Measurements from ENCODE around the gene CR2.
"Not testable (repeated sequence)": the region's sequence is repeated elsewhere in the genome, so short reads cannot be mapped to it uniquely, and the experiment has no call there.

CR2 gene

GRCh38 chr1:207428783-207429182 is 25.3 kb upstream of the CR2 start:
- no peak for TF ChIP-seq CTCF (IDR thresholded peaks at IDR 0.05)
- Histone ChIP-seq H3K27ac (no peak overlapping the region), H3K4me2 (ENCODE audit: low read length) (no peak overlapping the region)

GRCh38 chr1:207429963-207430362 is 24.2 kb upstream of the CR2 start:
- Histone ChIP-seq H3K4me3 (ENCODE audit: low read depth, low read length) (no peak overlapping the region), H3K4me2 (ENCODE audit: low read length) (no peak overlapping the region), H3K27ac (no peak overlapping the region), H3K9ac (no peak overlapping the region), H3K4me1 (no peaks in the 10 kb centered on the region), H3K9me3 (ENCODE audit: control insufficient read depth, low read length) (no peaks in the 10 kb centered on the region), H3K79me2 (no peaks in the 10 kb centered on the region), H3K36me3 (ENCODE audit: control insufficient read depth, insufficient read depth, low read length) (no peaks in the 10 kb centered on the region), H3K27me3 (ENCODE audit: control insufficient read depth, insufficient read depth, low read length) (no peaks in the 10 kb centered on the region), H2AFZ (no peak overlapping the region)
- no peak for TF ChIP-seq CTCF (IDR thresholded peaks at IDR 0.05)

More at GRCh38 chr1:207428783-207429182, 25.3 kb upstream of the CR2 start:
- Histone ChIP-seq H3K9me3 (ENCODE audit: control insufficient read depth, low read length) (no peaks in the 10 kb centered on the region), H2AFZ (no peak overlapping the region), H3K79me2 (no peaks in the 10 kb centered on the region), H3K4me1 (no peaks in the 10 kb centered on the region), H3K36me3 (ENCODE audit: control insufficient read depth, insufficient read depth, low read length) (no peaks in the 10 kb centered on the region), H3K4me3 (ENCODE audit: low read depth, low read length) (no peak overlapping the region), H3K27me3 (ENCODE audit: control insufficient read depth, insufficient read depth, low read length) (no peaks in the 10 kb centered on the region), H3K9ac (no peak overlapping the region)

- H3K27me3 ChIP-seq (ENCODE audit: control insufficient read depth, insufficient read depth, low read length) = no peaks in the 10 kb centered on the region
- H2AFZ ChIP-seq = no peak overlapping the region
- no peak overlapping the region for H3K4me2 ChIP-seq (ENCODE audit: low read length)
- no peaks in the 10 kb centered on the region for H3K4me1 ChIP-seq
- H3K36me3 ChIP-seq (ENCODE audit: control insufficient read depth, insufficient read depth, low read length) = no peaks in the 10 kb centered on the region
- no peak for TF ChIP-seq CTCF (IDR thresholded peaks at IDR 0.05)
- H3K79me2 ChIP-seq = no peaks in the 10 kb centered on the region
- H3K4me3 ChIP-seq (ENCODE audit: low read depth, low read length) = no peak overlapping the region
- H3K9ac ChIP-seq = no peak overlapping the region
- H3K9me3 ChIP-seq (ENCODE audit: control insufficient read depth, low read length) = no peaks in the 10 kb centered on the region
- no peak overlapping the region for H3K27ac ChIP-seq
Observed at GRCh38 chr1:207430602-207431001, 23.5 kb upstream of the CR2 start.

GRCh38 chr1:207431508-207431907 is 22.6 kb upstream of the CR2 start:
- no peaks in the 10 kb centered on the region for H3K79me2 ChIP-seq
- no peaks in the 10 kb centered on the region for H3K9me3 ChIP-seq (ENCODE audit: control insufficient read depth, low read length)
- no peaks in the 10 kb centered on the region for H3K36me3 ChIP-seq (ENCODE audit: control insufficient read depth, insufficient read depth, low read length)
- H2AFZ ChIP-seq = no peak overlapping the region
- H3K4me2 ChIP-seq (ENCODE audit: low read length) = no peak overlapping the region
- H3K4me3 ChIP-seq (ENCODE audit: low read depth, low read length) = no peak overlapping the region
- H3K27ac ChIP-seq = no peak overlapping the region
- H3K27me3 ChIP-seq (ENCODE audit: control insufficient read depth, insufficient read depth, low read length) = no peaks in the 10 kb centered on the region
- H3K4me1 ChIP-seq = no peaks in the 10 kb centered on the region
- no peak overlapping the region for H3K9ac ChIP-seq
- TF ChIP-seq CTCF (IDR thresholded peaks at IDR 0.05) = no peak

GRCh38 chr1:207433435-207433834 is 20.7 kb upstream of the CR2 start:
- TF ChIP-seq CTCF (IDR thresholded peaks at IDR 0.05) = no peak
- Histone ChIP-seq H3K9me3 (ENCODE audit: control insufficient read depth, low read length) (no peaks in the 10 kb centered on the region), H3K27me3 (ENCODE audit: control insufficient read depth, insufficient read depth, low read length) (no peaks in the 10 kb centered on the region), H3K4me1 (no peaks in the 10 kb centered on the region), H3K36me3 (ENCODE audit: control insufficient read depth, insufficient read depth, low read length) (no peaks in the 10 kb centered on the region), H3K9ac (no peak overlapping the region), H3K27ac (no peak overlapping the region), H2AFZ (no peak overlapping the region), H3K4me2 (ENCODE audit: low read length) (no peak overlapping the region), H3K4me3 (ENCODE audit: low read depth, low read length) (no peak overlapping the region), H3K79me2 (no peaks in the 10 kb centered on the region)

- not testable (repeated sequence) for H3K4me3 ChIP-seq (ENCODE audit: low read depth, low read length); H3K4me1 ChIP-seq; H3K79me2 ChIP-seq; H3K4me2 ChIP-seq (ENCODE audit: low read length); H3K9ac ChIP-seq; H3K27me3 ChIP-seq (ENCODE audit: control insufficient read depth, insufficient read depth, low read length); H3K9me3 ChIP-seq (ENCODE audit: control insufficient read depth, low read length); H3K36me3 ChIP-seq (ENCODE audit: control insufficient read depth, insufficient read depth, low read length); H2AFZ ChIP-seq; H3K27ac ChIP-seq
Observed at GRCh38 chr1:207436746-207437145, 17.4 kb upstream of the CR2 start.

Data from parathyroid adenoma (tissue), 2 donors.